Measurements from ENCODE around the gene SLIT3.

GRCh38 chr5:169251333-169252084 lies 49.4 kb downstream of the SLIT3 start:
- no peak for TF ChIP-seq CTCF (IDR thresholded peaks at IDR 0.05; ENCODE audit: low read depth, low read length)
- TF ChIP-seq POLR2A (IDR thresholded peaks at IDR 0.05; ENCODE audit: extremely low read depth, insufficient read length), result no peak
- TF ChIP-seq MAX (IDR thresholded peaks at IDR 0.05; ENCODE audit: low read depth, low read length), result no peak

All from NB4 (cell line).